Spinal cord (tissue), 10 donors: ENCODE results near the gene CAPN9. TPM values are rescaled to one million over a fixed set of nuclear protein-coding genes. Genes with fewer than 3 reads are reported as not detected.

Experiments used
- DNase-seq, 6 donors: peaks; one replicate each; pipeline versions ENCODE4 v3.0.0 to v3.0.0-alpha.2; 2013 to 2015; ENCODE audit warnings: low spot score in 6 of 6, low read depth in 4 of 6
- H3K27ac ChIP-seq: one replicate; pipeline ENCODE4 v1.5.1; 2013; ENCODE audit warnings: low read depth, low read length, control low read depth
- H3K27me3 ChIP-seq: one replicate; pipeline ENCODE4 v1.6.1; 2013; ENCODE audit warnings: low read length; ENCODE audit not compliant: control insufficient read depth, insufficient read depth
- H3K36me3 ChIP-seq: one replicate; pipeline ENCODE4 v1.6.1; 2013; ENCODE audit warnings: low read length; ENCODE audit not compliant: control insufficient read depth, insufficient read depth
- H3K4me1 ChIP-seq: one replicate; pipeline ENCODE4 v1.6.1; 2013; ENCODE audit warnings: low read length; ENCODE audit not compliant: control insufficient read depth, insufficient read depth
- H3K4me3 ChIP-seq: one replicate; pipeline ENCODE4 v1.5.1; 2013; ENCODE audit warnings: low read depth, low read length, control low read depth
- H3K9me3 ChIP-seq: one replicate; pipeline ENCODE4 v1.6.1; 2013; ENCODE audit warnings: low read length; ENCODE audit not compliant: control insufficient read depth, insufficient read depth
- WGBS: methylation state at CpG from one replicate; pipeline ENCODE4 v1.1.5; 2013; ENCODE audit warnings: missing lambda C conversion rate; ENCODE audit not compliant: insufficient coverage; 5-methylcytosine and 5-hydroxymethylcytosine counted together
- polyA plus RNA-seq, 2 donors: library from polyadenylated mRNA; unstranded; fragments of 120-200 nt; gene quantifications; one replicate each; pipeline ENCODE4 v1.2.1, GENCODE V29; 2013; ENCODE audit not compliant: insufficient read length in 2 of 2
- total RNA-seq, 2 donors: library from RNA; depleted of rRNA in 1 of 2; stranded (reverse); fragments of 120-200 nt in 1 of 2; fragments of >200 nt in 1 of 2; gene quantifications; one replicate each; pipeline versions ENCODE4 v1.2.3 to v1.2.4, GENCODE V29; 2013 to 2014
- donor health status: healthy.

The CAPN9 gene
- total and polyA plus RNA-seq, 4 donors: 0.20 to 1.6 (median 0.43) TPM

DNA sequence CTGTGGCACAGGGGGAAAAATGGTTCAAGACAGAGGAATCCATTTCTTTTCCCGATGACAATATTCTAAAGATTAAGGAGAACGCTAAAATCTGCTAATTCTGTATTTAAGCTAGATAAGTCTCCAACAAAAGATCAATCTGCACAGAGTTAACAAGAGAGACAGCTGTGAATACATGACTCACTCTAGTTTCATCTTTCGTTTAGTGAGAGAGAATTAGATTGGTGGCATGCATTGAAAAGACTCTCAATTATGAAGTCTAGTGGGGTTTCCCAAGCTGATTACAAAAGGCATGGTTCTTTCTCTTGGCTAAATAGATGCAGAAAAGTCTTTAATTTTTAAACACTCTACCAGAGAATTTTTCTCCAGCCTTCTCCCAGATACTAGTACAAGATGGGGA lies 34.4 kb downstream of the CAPN9 start:
- Histone ChIP-seq H3K4me1 (no peaks in the 10 kb centered on the region), H3K9me3 (no peaks in the 10 kb centered on the region), H3K36me3 (no peaks in the 10 kb centered on the region), H3K27me3 (no peaks in the 10 kb centered on the region), H3K27ac (no peak overlapping the region), H3K4me3 (no peak overlapping the region)
- no CpG with 5 or more reads among the region's 3 CpGs for WGBS
- DNase-seq: no peak

- 69% methylated on average over 1 of the region's 2 CpGs for WGBS
- Histone ChIP-seq H3K4me3 (no peak overlapping the region), H3K27me3 (no peaks in the 10 kb centered on the region), H3K36me3 (no peaks in the 10 kb centered on the region), H3K4me1 (no peaks in the 10 kb centered on the region), H3K9me3 (no peaks in the 10 kb centered on the region), H3K27ac (no peak overlapping the region)
- DNase-seq: no peak
Observed at GRCh38 chr1:230784163-230784562, 37.0 kb downstream of the CAPN9 start.

GRCh38 chr1:230785636-230786384 lies 38.6 kb downstream of the CAPN9 start:
- 43% methylated on average over 1 of the region's 2 CpGs for WGBS

DNA sequence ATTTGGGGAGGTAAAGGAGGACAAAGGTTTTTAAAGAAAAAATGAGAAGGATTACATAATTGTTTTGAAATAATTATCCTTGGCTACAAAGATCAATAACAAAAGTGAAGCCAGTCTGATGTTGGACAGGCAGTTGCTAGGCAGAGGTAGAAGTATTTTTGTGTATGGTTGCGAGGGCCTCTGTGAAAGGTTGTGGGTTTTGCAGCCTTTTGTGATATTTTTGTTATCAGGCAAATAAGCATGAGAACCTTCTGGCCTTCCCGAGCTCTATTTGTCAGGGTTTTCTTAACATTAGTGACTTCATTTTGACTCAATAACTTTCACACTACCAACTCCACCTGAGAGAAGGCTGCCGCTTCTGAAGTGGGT lies 39.2 kb downstream of the CAPN9 start:
- 80% methylated on average over 1 of the region's 3 CpGs for WGBS
- no peak for DNase-seq
- no peak overlapping the region for H3K27ac ChIP-seq

More at GRCh38 chr1:230785636-230786384, 38.6 kb downstream of the CAPN9 start:
- DNase-seq: no peak
- H3K9me3 ChIP-seq: no peaks in the 10 kb centered on the region
- H3K27ac ChIP-seq: no peak overlapping the region
- no peaks in the 10 kb centered on the region for H3K4me1 ChIP-seq
- H3K4me3 ChIP-seq: no peak overlapping the region
- no peaks in the 10 kb centered on the region for H3K36me3 ChIP-seq
- no peaks in the 10 kb centered on the region for H3K27me3 ChIP-seq

GRCh38 chr1:230787471-230787870 lies 40.3 kb downstream of the CAPN9 start:
- Histone ChIP-seq H3K27ac (no peak overlapping the region), H3K27me3 (no peaks in the 10 kb centered on the region), H3K36me3 (no peaks in the 10 kb centered on the region), H3K4me1 (no peaks in the 10 kb centered on the region), H3K4me3 (no peak overlapping the region), H3K9me3 (no peaks in the 10 kb centered on the region)
- DNase-seq: no peak
- WGBS: 97% methylated on average over 6 of the region's 7 CpGs

More for the DNA sequence above, 39.2 kb downstream of the CAPN9 start:
- Histone ChIP-seq H3K27me3 (no peaks in the 10 kb centered on the region), H3K4me3 (no peak overlapping the region), H3K36me3 (no peaks in the 10 kb centered on the region), H3K4me1 (no peaks in the 10 kb centered on the region), H3K9me3 (no peaks in the 10 kb centered on the region)

GRCh38 chr1:230788561-230789275 lies 41.5 kb downstream of the CAPN9 start:
- no peaks in the 10 kb centered on the region for H3K27me3 ChIP-seq
- H3K36me3 ChIP-seq: no peaks in the 10 kb centered on the region
- no peaks in the 10 kb centered on the region for H3K9me3 ChIP-seq
- peaks cover 7% of the 10 kb centered on the region for H3K4me1 ChIP-seq
- WGBS: 92% methylated on average over 7 of the region's 10 CpGs
- no peak for DNase-seq
- H3K4me3 ChIP-seq: no peak overlapping the region
- H3K27ac ChIP-seq: no peak overlapping the region

GRCh38 chr1:230790026-230790425 lies 42.8 kb downstream of the CAPN9 start:
- Histone ChIP-seq H3K4me3 (no peak overlapping the region), H3K27ac (no peak overlapping the region), H3K27me3 (no peaks in the 10 kb centered on the region), H3K4me1 (peaks cover 20% of the 10 kb centered on the region), H3K36me3 (no peaks in the 10 kb centered on the region), H3K9me3 (no peaks in the 10 kb centered on the region)
- no peak for DNase-seq
- WGBS: no CpG with 5 or more reads among the region's 5 CpGs

DNA sequence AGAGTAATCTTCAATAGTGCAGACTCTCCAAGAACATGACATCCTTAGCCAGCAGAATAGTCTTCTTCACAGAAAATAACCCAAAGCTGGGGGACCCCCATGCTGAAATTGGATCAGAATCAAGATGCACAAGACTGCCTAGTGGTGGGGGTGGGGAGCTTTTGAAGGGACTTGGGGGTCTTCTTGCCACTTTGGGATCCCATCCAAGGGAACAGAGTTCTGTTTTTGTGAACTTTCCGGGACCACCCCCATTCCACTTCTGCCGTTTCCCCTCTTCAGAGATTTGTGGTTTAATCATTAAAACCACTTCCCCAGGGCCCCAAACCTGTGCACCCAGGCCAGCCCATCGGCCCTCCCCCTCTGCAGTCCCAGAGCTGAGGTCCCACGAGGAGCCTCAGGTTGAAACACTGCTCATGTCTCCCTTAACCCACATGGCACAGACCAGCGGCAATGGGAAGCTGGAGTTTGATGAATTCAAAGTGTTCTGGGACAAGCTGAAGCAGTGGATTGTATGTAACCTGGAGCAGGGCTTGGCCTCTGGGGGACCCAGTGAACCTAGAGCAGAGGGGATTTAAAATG lies 44.9 kb downstream of the CAPN9 start:
- WGBS: 93% methylated on average over 2 of the region's 5 CpGs
- H3K36me3 ChIP-seq: no peaks in the 10 kb centered on the region
- no peaks in the 10 kb centered on the region for H3K9me3 ChIP-seq
- no peaks in the 10 kb centered on the region for H3K27me3 ChIP-seq
- H3K27ac ChIP-seq: no peak overlapping the region
- peaks cover 22% of the 10 kb centered on the region for H3K4me1 ChIP-seq
- no peak for DNase-seq
- H3K4me3 ChIP-seq: no peak overlapping the region

DNA sequence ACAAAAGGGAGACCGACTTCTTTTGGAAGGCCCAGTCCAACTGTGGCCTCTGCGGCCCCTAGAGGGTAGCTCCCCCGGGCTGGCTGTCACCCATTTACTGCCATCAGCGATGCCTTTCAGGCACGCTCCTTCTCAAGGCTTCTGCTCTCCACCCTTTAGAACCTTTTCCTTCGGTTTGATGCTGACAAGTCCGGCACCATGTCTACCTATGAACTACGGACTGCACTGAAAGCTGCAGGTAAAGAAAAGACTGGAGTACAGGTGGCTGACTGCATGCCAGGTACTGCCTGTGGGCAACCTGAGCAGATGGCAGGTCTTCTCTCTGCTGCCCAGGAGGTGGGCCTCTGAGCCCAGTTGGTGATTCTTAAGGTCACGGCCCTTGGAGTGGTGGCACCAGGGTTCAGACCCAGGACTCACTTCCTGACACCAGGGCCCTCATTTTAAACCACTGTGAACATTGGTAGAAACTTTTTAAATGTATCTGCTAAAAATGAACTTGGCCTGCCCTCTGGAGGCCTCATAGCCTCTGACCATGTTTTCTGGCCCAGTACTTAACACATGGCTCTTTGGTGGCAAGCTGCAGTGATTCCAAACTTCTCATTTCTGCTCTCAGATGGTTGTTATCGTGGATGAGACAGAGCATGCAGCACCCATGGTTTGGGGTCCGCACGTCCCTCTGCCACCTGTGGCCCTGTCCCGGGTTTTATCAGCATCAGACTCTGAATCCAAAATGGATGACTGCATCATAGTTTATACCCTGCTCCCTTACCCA lies 45.7 kb downstream of the CAPN9 start:
- Histone ChIP-seq H3K9me3 (no peaks in the 10 kb centered on the region), H3K4me3 (no peak overlapping the region), H3K27me3 (no peaks in the 10 kb centered on the region), H3K4me1 (peaks cover 27% of the 10 kb centered on the region), H3K36me3 (no peaks in the 10 kb centered on the region), H3K27ac (no peak overlapping the region)
- WGBS: 99% methylated on average over 13 of the region's 13 CpGs
- DNase-seq: no peak
